D341Med (cell line): Measurements from ENCODE around the gene PI4KA.
A peak's percentile ranks its signal among the peaks of the same experiment; 100 is the strongest.
"Not testable (repeated sequence)": the region's sequence is repeated elsewhere in the genome, so short reads cannot be mapped to it uniquely, and the experiment has no call there.

Experiments
- DNase-seq: peaks from one replicate; pipeline ENCODE4 v3.0.0; 2012; ENCODE audit warnings: low spot score

The PI4KA gene

GRCh38 chr22:20724676-20725454, 133.7 kb downstream of the PI4KA start:
- DNase-seq, result no peak

DNA sequence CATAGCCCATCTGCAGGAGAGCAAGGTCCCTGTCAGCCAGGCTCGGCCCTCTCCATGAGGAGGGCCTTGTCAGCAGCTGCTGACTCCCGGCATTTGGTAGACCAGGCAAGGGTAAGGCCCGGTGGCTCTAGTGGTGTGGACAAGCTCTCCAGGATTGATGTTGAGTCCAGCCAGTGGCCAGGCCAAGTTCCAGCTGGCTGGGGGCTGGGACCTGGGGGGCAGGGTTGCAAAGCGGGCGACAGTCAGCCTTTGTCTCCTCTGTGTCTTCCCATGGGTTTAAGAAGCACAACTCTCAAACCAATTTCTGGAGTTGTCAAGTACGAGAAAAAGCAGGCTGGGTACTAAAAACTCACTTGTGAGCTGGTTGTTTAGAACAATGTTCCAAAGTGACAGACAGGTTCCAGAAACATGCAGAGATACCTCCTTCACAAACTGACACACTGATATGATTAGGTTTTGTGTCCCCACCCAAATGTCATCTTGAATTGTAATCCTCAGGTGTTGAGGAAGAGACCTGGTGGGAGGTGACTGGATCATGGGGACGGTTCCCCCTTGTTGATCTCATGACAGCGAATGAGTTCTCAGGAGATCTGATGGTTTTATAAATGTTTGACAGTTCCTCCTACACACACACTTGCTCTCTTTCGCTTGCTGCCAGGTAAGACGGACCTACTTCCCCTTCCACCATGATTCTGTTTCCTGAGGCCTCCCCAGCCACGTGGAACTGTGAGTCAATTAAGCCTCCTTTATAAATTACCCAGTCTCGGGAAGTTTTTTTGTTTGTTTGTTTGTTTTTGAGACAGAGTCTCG, 137.0 kb downstream of the PI4KA start:
- DNase-seq, result no peak

DNA sequence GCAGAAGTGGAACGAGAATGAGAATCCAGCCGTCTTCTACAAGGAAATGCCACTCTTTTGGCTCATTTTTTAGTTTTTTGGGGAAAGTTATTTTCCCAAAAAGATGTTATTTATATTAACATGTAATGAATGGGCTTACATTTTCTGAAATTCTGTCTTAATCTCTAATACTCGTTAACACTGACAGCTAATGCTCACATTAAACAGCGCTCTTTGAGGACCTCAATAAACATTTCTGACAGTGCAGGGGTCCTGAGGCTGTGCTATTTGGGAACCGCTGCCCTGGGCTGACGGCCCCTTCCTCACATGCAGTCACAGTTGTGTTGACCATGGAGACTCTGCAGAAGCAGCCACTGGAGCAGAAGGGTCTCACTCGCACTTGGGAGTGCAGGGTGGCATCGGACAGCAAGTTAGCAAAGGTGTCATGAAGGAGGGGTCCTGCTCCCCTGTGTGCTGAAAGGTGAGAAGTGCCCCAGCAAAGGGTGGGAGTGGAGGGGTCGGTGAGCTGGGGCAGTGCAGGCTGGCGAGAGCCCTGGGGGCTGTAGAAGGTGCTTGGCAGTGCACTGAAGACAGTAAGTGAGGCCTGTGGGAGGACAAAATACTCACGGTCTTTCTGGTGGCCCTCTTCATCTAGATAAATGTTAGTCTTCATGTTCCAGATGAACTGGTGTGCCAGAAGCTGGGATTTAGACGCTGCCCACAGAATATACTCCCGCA, 137.8 kb downstream of the PI4KA start:
- DNase-seq, result no peak

GRCh38 chr22:20718727-20719126, 139.9 kb downstream of the PI4KA start:
- not testable (repeated sequence) for DNase-seq

DNA sequence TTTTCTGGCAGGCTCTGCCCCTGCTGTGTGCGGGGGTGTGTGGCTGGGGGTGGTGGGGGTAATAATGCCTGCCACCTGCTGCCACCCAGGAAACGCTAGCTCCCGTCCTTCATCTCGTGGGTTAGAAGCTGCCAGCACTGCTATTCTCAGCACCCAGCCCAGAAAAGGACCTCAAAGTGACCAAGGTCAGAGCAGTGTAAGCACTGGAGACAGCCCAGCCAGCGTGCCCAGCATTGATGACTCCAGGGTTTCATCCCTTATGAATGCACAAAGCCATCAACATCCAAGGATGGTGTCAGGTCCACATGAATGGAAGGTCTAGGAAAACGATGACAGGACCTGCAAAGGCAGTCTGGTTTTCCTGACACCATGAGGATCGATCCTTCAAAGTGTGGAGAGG, 140.6 kb downstream of the PI4KA start:
- DNase-seq, result not testable (repeated sequence)

DNA sequence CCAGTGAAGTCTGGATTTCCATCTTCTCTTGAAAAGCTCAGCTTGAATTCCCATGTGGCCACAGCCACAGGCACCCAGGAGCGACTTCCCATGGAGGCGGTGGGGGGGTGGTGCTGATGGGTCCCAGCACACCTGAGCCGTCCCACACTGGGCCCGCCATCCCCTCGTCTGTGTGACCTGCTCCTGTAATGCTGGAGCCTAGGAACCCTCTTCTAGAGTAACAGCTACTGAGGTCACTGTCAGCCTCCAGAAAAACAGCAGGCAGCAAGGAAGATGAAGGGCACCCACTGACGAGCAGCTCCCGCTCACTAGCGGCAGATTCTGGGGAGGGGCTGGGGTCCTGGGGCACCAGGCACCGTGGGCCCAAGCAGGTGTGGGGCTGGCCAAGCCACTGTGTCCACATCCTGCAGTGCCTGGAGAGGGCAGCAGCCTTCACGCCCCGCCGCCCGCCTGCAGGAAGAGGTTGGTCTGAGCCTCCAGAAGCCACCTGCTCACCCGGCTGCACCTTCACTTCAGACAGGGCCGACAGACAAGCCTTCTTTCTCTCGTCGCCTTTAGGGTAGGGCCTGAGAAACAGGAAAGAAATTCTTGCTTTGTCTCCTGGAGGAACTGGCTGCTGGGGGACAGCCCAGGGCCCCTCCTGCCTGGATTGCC, 141.3 kb downstream of the PI4KA start:
- not testable (repeated sequence) for DNase-seq

- DNase-seq, result not testable (repeated sequence)
Observed at GRCh38 chr22:20713116-20713515, 145.5 kb downstream of the PI4KA start.

GRCh38 chr22:20709966-20710365, 148.6 kb downstream of the PI4KA start:
- not testable (repeated sequence) for DNase-seq

DNA sequence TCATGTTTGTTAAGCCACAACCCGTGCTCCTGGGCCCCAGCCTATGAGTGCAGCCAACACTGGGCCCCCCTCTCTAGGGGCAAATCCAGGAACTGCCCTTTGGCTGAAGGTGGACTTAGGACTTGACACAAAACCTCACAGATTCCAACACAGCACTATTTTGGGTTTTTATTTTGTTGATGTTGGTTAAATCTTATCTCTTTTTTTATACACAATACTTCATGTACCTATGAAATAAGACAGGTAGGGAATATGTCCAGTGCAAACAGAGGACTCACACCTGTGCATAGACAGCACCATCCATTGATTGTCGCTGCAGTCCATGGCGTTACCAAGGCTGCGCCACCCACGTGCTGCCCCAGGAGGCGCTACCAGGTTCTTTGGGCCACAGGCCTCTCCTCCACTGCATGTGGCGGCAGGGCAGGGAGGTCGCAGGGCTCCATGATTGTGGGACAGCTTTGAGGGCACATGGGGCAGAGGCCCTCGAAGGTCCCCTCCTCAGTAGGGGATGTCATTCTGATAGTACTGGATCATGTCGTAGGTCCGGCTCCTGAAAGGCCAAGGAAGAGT, 151.0 kb downstream of the PI4KA start:
- not testable (repeated sequence) for DNase-seq

GRCh38 chr22:20703816-20704609, 154.6 kb downstream of the PI4KA start:
- not testable (repeated sequence) for DNase-seq

- not testable (repeated sequence) for DNase-seq
Observed at GRCh38 chr22:20703414-20703806, 155.2 kb downstream of the PI4KA start.

DNA sequence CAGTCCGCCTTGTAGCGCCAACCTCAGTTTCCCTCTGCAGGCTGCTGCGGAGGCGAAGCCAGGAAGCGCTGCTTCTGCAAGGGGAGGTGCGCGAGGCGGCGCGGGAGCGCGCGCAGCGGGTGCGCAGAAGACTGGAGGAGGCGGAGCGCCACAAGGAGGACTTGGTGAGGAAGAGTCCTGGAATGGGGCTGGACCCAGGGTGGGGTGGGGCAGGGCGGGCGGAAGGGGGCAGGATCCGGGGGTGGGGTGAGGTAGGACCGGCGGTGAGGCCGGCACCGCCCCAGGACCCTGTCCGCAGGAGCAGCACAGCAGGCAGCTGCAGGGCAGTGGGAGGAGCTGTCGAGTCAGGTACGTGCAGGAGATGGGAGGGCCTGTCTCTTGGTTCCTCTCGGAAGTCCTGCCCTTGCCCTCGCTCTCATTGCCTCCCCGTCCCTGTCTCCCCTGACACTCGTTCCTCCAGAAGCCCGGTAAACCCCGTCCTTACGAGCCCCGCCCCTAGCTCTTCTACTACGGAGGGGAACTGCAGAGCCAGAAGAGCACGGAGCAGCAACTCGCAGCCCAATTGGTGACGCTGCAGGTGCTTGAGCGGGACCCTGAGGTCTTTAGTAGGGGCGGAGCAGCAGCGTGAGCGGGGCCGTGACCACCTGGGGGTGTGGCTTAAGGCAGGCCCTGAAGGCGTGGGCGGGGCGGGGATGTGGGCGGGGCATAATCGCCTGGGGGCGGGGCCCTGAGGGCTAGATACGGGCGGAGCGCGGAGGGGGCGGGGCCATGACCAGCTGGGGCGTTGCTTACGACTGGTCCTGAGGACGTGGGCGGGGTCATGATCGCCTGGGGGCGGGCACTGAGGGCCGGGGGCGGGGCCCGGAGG, 155.8 kb downstream of the PI4KA start:
- DNase-seq, result peak; percentile 93

DNA sequence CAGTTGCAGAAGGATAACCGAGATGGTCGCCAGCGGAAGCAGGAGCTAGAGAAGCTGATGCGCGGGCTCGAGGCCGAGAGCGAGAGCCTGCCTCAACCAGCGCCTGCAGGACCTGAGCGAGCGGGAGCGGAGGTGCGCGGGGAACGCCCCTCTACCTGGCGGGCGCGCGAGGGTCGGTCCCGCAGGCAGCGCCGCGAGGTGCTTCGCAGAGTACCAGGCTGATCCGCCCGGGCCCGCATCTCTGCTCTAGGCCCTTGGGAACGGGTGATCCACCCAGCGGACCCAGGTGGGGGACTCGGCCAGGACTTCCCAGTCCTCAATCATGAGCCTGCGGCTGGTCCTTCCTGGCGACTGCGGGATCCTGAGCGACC, 156.5 kb downstream of the PI4KA start:
- DNase-seq, result not testable (repeated sequence)

GRCh38 chr22:20701680-20702136, 156.9 kb downstream of the PI4KA start:
- DNase-seq, result not testable (repeated sequence)

DNA sequence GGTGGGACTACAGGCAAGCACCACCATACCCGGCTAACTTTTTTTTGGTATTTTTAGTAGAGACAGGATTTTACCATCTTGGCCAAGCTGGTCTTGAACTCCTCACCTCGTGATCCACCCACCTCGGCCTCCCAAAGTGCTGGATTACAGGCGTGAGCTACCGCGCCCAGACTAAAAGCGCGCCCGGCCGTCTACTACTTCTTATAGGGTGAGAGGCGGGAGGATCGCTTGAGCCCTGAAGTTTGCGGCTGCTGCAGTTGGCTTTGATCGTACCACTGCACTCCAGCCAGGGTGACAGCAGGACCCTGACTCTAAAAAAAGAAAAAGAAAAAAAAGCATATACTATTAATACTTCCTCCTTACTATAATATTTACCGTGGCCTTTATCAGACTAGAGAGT, 158.3 kb downstream of the PI4KA start:
- DNase-seq, result not testable (repeated sequence)

GRCh38 chr22:20699856-20700255, 158.8 kb downstream of the PI4KA start:
- not testable (repeated sequence) for DNase-seq

GRCh38 chr22:20697481-20698113, 161.0 kb downstream of the PI4KA start:
- DNase-seq, result peak; percentile 79

DNA sequence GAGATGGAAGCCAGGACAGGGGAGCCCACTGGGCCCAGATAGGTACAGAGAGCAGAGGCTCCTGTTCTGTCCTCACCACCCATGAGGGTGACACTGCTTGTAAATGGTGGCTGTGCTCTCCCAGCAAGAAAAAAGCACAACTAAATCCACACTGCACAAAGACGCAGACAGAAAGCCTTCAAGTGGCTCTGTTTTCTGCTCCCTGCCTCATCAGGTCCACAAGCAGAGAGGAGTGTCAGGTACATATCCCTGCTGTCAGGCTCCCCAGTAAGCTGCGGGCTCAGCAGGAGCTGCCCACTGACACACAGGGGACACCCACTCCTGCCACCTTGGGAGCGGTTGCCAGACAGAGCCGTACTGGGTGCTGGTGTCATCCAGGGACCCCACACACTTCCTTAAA, 162.6 kb downstream of the PI4KA start:
- DNase-seq, result not testable (repeated sequence)

DNA sequence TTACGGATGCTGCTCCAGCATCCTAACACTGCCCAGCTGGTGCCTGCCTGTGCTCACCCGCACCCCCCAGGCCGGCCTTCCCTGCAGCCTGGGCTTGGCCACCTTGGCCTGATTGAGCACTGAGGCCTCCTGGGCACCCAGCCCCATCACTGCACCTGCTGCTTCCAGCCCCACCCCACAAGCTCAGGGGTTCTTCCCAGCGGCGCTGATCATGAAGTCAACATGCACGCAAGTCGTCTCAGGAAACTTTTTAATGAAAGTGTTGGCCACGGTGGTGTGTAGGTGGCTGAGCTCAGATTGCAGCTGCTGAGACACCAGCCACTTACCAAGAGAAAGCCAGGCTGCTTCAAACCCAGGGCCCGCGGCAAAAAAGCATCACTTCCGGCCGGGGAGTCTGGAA, 163.4 kb downstream of the PI4KA start:
- not testable (repeated sequence) for DNase-seq
